Adipocyte (in vitro differentiated cells): Measurements from ENCODE around the gene LHX2.

Experiments
- DNase-seq: peaks from one replicate; pipeline ENCODE4 v3.0.0-alpha.2; 2015; ENCODE audit warnings: low read depth
- H3K27me3 ChIP-seq: replicated peaks from 2 replicates; pipeline ENCODE4 v1.7.0; 2013; ENCODE audit warnings: mild to moderate bottlenecking, low read length, moderate library complexity; ENCODE audit not compliant: control insufficient read depth, insufficient read depth
- H3K36me3 ChIP-seq: 2 replicates; pipeline ENCODE4 v1.7.0; 2013; ENCODE audit warnings: low read length, mild to moderate bottlenecking, moderate library complexity; ENCODE audit not compliant: control insufficient read depth, insufficient read depth, severe bottlenecking
- H3K4me1 ChIP-seq: 2 replicates; pipeline ENCODE4 v1.7.0; 2013; ENCODE audit warnings: mild to moderate bottlenecking, low read length, moderate library complexity; ENCODE audit not compliant: control insufficient read depth, insufficient read depth
- H3K4me3 ChIP-seq: 2 replicates; pipeline ENCODE4 v1.7.0; 2013; ENCODE audit warnings: mild to moderate bottlenecking, low read length, moderate library complexity
- H3K9ac ChIP-seq: 2 replicates; pipeline ENCODE4 v1.7.0; 2013; ENCODE audit warnings: mild to moderate bottlenecking, low read length, moderate library complexity
- H3K9me3 ChIP-seq: 2 replicates; pipeline ENCODE4 v1.7.0; 2013; ENCODE audit warnings: mild to moderate bottlenecking, low read length, moderate library complexity; ENCODE audit not compliant: control insufficient read depth

LHX2 gene

DNA sequence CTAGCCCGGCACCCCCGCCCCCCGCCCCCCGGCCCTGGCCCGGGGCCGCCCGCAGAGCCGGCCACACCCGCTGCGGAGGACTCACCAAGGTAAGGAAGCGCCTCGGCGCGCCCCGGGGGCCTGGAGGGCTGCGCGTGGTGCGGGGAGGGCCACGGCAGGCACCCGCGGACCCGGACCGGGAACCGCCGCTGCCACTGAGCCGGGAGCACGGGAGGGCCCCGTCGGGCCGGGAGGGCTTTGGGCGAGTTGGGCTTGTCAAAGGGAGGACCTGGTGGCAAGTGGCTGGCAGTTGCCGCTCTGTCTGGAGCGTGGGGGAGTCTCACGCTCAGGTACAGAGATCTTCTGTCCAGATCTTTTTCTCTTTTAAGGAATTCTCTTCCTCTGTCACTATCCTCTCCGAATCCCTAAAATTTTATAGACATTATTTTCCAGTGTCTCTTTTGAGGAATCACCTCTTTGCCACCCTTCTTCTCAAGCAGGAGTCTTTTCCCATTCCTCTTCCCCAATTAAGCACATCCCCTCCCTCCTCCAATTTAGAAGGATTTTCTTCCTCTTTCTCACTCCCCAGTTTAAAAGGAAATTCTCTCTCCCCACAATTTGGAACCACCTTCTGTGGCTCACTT is 11.3 kb upstream of the LHX2 start:
- no peak for DNase-seq
- Histone ChIP-seq H3K36me3 (no peaks in the 10 kb centered on the region), H3K27me3 (peaks cover 90% of the 10 kb centered on the region), H3K9ac (no peak overlapping the region), H3K4me1 (peaks cover 5% of the 10 kb centered on the region), H3K4me3 (no peak overlapping the region), H3K9me3 (no peaks in the 10 kb centered on the region)

DNA sequence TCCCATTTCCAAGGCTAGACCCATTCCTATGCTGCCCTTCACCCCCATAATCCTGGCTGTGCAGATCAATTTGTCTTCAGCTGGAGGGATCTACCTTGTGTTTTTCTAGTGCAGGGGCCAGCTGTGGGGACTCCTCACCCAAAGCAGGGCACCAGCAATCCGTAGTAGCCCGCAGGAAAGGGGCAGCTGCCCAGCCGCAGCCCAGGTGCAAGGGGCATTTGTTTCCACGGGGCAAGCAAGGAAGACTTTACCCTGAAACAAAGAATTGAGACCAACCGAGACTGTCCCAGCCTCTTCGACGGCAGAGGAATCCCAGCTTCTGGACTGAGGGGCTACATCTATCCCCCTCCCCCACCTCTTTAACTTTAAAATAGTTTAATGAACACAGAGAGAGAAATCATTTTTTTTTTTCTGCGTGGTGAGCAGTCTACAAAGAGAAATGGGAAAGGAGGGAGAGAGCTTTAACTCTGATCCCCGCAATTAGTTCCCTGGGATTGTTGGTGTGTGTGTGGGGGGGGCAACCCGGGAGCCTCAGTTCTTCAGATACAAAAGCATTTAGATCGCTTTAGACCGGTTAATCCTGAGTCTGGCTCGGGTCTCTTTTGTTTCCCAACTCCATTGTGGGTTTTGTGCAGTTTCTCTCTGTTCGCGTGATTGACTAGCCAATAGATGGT is 10.6 kb upstream of the LHX2 start:
- H3K4me1 ChIP-seq, result peaks cover 5% of the 10 kb centered on the region
- DNase-seq, result no peak

DNA sequence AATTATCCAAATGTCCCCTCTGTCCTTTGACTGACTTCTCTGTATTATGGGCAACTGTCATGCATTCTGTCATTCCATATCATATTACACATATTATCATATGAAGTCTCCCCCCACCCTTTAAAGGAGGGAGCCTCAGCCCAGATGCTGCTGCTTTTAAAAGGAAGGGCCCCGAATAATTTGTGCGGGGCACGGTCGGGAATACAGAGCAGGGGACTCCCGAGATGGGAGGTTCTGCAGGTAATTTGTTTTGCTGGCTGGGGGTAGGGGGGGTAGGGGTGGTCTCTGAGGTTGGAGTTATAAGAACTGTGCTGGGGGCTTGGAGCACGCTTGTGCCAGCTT is 10.1 kb upstream of the LHX2 start:
- Histone ChIP-seq H3K4me1 (peaks cover 5% of the 10 kb centered on the region), H3K9me3 (no peaks in the 10 kb centered on the region), H3K4me3 (no peak overlapping the region), H3K36me3 (no peaks in the 10 kb centered on the region), H3K9ac (no peak overlapping the region), H3K27me3 (peaks cover 90% of the 10 kb centered on the region)
- DNase-seq, result no peak

More for the DNA sequence above, 10.6 kb upstream of the LHX2 start:
- Histone ChIP-seq H3K36me3 (no peaks in the 10 kb centered on the region), H3K4me3 (no peak overlapping the region), H3K9ac (no peak overlapping the region), H3K27me3 (peaks cover 90% of the 10 kb centered on the region), H3K9me3 (no peaks in the 10 kb centered on the region)

DNA sequence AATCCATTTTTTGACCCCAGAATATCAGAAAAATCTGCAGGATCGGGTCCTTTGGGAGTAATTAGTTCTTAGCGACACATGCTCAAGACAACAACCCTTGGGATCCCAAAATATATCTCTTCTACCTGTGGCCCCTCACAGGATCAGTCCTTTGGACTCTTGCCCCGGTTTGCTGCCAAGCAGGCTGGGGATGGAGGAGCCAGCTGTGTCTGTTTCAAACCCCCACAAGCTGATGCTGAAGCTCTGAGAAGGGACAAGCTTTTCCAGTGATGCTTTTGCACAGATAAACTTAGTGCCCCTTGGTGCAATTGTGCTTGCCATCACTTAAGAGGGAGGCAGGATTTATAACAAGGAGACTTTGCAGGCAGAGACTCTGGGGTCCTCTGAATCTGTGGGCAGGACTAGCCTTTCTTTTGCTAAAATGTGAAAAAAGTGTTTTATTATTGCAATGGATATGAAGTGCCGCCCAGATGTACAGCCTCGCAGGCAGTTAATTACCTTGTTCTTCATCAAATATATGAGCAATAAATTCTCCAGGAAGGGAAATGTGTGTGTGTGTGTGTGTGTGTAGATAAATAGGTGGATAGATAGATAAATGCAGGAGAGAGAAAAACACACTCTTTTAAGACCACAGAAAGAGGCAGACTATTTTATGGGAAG is 9.6 kb upstream of the LHX2 start:
- peaks cover 1% of the 10 kb centered on the region for H3K4me1 ChIP-seq
- H3K4me3 ChIP-seq, result no peak overlapping the region
- no peaks in the 10 kb centered on the region for H3K9me3 ChIP-seq
- no peaks in the 10 kb centered on the region for H3K36me3 ChIP-seq
- H3K27me3 ChIP-seq, result peaks cover 90% of the 10 kb centered on the region
- H3K9ac ChIP-seq, result no peak overlapping the region
- DNase-seq, result no peak

DNA sequence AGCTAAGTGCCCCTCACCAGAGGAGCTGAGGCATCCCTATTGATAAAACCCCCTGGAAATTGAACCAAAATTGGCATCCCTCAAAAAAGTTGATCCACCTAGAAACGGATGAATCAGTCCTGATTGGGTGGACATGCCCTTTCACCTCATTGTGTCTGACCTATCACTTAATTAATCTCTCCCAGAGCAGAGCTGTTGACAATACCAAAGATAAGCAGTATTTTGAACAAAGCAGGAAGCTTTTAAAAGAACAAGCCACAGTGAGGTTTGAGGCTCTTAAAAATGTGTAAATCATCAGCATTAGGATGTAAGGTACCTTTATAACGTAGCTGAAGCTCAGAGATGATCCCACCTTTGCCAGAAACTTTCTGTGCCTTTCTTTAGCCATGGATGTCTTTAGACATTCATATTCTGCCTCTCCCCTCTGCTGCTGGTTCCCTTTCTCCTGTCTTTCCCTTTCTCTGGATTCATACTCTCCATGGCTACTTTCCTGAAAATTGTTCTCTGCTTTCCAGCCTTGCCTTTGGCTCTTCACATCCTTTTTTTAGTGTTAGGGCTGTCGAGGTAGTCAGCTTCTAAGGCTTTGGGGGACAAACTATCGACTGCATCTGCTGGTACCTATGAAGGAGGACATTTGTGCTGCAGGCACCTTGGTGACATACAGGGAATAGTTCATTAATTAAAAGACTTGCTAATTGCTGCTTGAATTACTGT is 7.8 kb upstream of the LHX2 start:
- DNase-seq, result no peak
- peaks cover 90% of the 10 kb centered on the region for H3K27me3 ChIP-seq
- peaks cover 3% of the 10 kb centered on the region for H3K4me1 ChIP-seq
- H3K9me3 ChIP-seq, result no peaks in the 10 kb centered on the region
- no peaks in the 10 kb centered on the region for H3K36me3 ChIP-seq
- H3K9ac ChIP-seq, result no peak overlapping the region
- H3K4me3 ChIP-seq, result no peak overlapping the region

DNA sequence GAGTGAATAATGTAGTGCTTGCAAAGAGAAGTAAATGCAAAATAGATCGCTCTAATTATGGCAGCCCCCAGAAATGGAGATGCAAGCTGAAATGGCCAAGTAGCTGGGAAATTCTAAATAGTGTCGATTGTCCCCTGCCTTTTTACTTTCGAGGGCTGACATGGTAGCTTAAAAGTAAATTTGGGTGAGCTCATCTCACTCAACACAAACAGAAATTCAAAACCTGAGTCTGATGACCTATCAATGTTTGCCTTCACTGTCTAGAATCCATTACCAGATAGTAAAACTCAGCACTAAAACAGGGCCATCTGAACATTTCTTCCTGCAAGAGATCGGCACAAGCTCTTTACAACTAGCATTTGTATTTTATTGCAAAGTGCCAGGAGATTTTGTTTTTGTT is 7.0 kb upstream of the LHX2 start:
- DNase-seq, result no peak
- Histone ChIP-seq H3K27me3 (peaks cover 94% of the 10 kb centered on the region), H3K9me3 (no peaks in the 10 kb centered on the region), H3K4me1 (peaks cover 3% of the 10 kb centered on the region), H3K36me3 (no peaks in the 10 kb centered on the region), H3K4me3 (no peak overlapping the region), H3K9ac (no peak overlapping the region)

DNA sequence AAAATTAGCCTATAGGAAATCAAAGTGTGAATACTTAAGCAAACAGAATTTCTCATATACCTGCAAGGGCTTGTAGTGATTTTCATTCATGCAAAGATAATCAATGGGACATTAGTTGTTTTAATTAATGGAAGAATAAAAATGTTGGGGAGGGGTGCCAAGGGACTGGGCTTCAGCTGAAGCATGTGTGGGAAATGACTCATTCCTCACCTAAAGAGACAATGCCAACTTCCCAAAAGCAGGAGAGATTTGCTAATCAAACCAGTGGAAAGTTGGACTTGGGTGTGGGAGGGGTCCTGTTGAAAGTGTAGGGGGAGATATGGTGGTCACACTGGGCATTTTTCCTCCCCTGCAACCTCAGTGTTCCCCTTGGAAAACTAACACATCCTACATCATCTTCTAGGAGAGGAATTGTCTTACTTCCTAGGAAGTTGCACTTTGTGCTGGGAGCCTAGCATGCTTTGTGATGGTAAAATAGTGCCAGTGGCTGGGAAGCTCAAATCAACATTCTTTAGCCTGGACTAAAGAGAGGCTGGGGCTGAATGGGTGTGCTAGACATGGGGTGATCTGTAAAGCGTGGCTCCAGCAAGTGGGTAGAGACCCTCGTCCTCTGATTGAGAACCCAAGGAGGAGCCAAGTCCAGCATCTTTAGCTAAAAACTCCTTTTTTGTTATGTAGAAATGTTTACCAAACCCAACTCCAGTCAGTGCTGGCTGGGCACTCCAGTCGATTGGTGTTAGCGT is 6.4 kb upstream of the LHX2 start:
- Histone ChIP-seq H3K9ac (no peak overlapping the region), H3K27me3 (peaks cover 99% of the 10 kb centered on the region), H3K36me3 (no peaks in the 10 kb centered on the region), H3K4me1 (peaks cover 3% of the 10 kb centered on the region), H3K9me3 (no peaks in the 10 kb centered on the region), H3K4me3 (no peak overlapping the region)
- DNase-seq, result no peak

DNA sequence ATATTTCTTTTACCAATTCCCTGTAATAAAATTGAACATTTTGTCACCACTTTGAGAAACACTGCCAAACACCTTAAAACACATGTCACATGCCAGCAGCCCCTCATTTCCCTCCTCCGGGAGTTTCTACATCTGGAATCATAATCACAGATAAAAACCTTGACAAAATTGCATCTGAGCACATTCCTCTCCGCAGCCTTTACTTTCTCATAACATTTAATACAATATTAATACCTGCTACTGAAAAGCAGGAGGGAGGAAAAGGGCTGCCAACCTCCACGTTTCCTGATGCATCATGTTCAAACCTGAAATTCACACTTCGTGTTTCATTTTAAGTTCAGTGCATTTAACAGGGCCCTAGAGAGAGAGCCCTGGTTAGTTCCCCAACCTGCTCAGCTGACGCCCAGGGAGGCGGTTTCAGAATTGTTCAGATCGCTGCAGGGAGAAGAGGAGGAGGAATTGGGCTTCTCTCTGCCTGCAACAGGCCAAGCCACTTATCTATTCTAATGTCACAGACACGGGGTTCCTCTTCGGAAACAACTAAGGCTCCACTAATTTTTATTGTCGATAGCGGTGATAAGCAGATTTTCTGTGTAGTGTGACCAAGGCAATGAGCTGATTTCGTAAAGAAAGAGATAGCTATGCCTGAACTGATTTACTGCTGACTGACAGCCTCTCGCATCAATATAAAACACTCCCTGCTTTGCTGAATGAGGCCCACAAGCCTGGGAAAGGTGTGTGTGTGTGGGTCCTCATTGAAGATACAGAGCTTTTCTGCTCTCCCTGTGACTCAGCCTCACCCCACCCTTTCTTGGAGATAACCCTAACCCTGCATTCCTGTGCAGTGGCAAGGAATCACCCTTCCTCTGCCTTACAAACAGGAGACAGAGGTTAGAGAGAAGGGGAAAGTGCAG is 4.9 kb upstream of the LHX2 start:
- DNase-seq, result no peak
- H3K4me3 ChIP-seq, result no peak overlapping the region
- H3K36me3 ChIP-seq, result no peaks in the 10 kb centered on the region
- no peak overlapping the region for H3K9ac ChIP-seq
- H3K27me3 ChIP-seq, result peaks cover 94% of the 10 kb centered on the region
- H3K9me3 ChIP-seq, result no peaks in the 10 kb centered on the region
- peaks cover 3% of the 10 kb centered on the region for H3K4me1 ChIP-seq

DNA sequence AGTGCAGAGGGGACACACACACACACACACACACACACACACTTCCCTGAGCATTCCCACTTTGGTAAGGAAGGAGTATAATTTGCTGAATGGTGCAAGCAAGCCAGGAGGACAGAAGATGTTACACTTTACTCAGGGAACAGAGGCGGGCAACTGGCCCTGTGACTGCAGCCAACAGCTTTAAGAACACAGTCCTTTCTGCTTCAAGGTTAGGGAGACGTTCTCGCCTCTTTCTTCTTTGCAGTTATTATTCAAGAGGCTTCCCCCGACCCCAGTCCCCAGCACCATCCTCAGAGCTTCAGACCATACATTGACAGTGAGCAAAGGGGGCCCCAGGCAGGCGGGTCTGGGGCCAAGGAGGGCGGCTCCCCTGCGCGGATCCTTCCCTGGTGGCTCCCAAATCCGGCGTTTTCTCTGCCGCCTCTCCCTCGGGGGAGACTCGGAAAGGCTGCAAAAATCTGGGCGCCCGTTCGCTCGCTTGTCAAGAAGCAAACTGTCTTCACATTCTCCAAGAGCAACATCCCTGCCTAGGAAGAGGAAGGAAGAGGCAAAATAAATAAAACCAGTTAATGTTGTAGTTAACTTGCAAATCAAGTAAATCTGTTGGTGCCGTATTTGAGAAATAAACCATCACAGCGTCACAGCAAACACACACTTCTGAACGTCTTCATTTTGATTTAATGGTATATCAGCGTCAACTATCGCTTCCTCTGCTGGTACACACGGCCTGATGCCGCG is 3.8 kb upstream of the LHX2 start:
- Histone ChIP-seq H3K4me1 (peaks cover 3% of the 10 kb centered on the region), H3K36me3 (no peaks in the 10 kb centered on the region), H3K9ac (no peak overlapping the region), H3K4me3 (no peak overlapping the region), H3K9me3 (no peaks in the 10 kb centered on the region), H3K27me3 (peaks cover 83% of the 10 kb centered on the region)
- DNase-seq, result no peak

DNA sequence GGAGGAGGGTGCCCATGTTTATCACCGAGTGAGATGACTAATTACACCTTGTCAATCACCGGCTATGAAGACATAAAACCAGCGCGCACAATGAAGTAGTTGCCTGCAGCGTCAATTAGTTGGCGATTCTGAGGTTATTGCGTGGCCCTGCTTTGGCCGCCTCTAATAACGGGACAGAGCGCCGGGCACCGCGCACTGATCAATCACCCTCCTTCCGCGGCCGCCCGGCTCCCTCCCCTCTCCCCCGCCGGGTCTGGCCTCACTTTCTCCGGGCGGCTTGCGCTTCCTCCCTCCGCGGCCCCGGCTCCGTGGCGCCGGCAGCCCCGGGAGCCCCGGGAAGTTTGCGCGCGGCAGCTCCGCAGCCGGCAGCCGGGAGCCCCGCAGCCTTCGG is 3.3 kb upstream of the LHX2 start:
- Histone ChIP-seq H3K4me3 (no peak overlapping the region), H3K9me3 (no peaks in the 10 kb centered on the region), H3K36me3 (no peaks in the 10 kb centered on the region), H3K9ac (no peak overlapping the region), H3K27me3 (peaks cover 83% of the 10 kb centered on the region), H3K4me1 (peaks cover 3% of the 10 kb centered on the region)
- DNase-seq, result no peak
